GM18858 (cell line): ENCODE data around the gene SGTA.

Experiments used
- ATAC-seq: cut with Tn5 transposase; IDR thresholded peaks from one replicate; pipeline ENCODE4 v1.9.1; 2021; ENCODE audit not compliant: unreplicated experiment

The SGTA gene

GRCh38 chr19:2774083-2774679 lies 8.9 kb downstream of the SGTA start:
- no peak for ATAC-seq

GRCh38 chr19:2771786-2772674 lies 11.0 kb downstream of the SGTA start:
- no peak for ATAC-seq

GRCh38 chr19:2770055-2771013 lies 12.7 kb downstream of the SGTA start:
- ATAC-seq: no peak

GRCh38 chr19:2769218-2769617 lies 13.9 kb downstream of the SGTA start:
- no peak for ATAC-seq

- no peak for ATAC-seq
Observed at GRCh38 chr19:2768365-2769132, 14.5 kb downstream of the SGTA start.

GRCh38 chr19:2767688-2768087 lies 15.4 kb downstream of the SGTA start:
- ATAC-seq: no peak

- no peak for ATAC-seq
Observed at GRCh38 chr19:2766594-2767372, 16.3 kb downstream of the SGTA start.

GRCh38 chr19:2765376-2765775 lies 17.7 kb downstream of the SGTA start:
- ATAC-seq: no peak

- no peak for ATAC-seq
Observed at GRCh38 chr19:2764945-2765344, 18.1 kb downstream of the SGTA start.

- ATAC-seq: no peak
Observed at GRCh38 chr19:2763687-2764086, 19.4 kb downstream of the SGTA start.

- ATAC-seq: no peak
Observed at GRCh38 chr19:2762783-2763496, 20.1 kb downstream of the SGTA start.

GRCh38 chr19:2761876-2762782 lies 20.9 kb downstream of the SGTA start:
- no peak for ATAC-seq

- no peak for ATAC-seq
Observed at GRCh38 chr19:2761309-2761677, 21.8 kb downstream of the SGTA start.

GRCh38 chr19:2759965-2760364 lies 23.1 kb downstream of the SGTA start:
- ATAC-seq: no peak

GRCh38 chr19:2759362-2759761 lies 23.7 kb downstream of the SGTA start:
- no peak for ATAC-seq

- ATAC-seq: no peak
Observed at GRCh38 chr19:2758601-2759313, 24.3 kb downstream of the SGTA start.
